SHP77 treated with DMSO at 0.1 percent for 48 hours (cell line): ENCODE results near the gene ACOXL.
A peak's percentile ranks its signal among the peaks of the same experiment; 100 is the strongest.

Experiments
- DNase-seq: peaks from one replicate; lab custom pipeline; 2025; lab: John Stamatoyannopoulos, UW

ACOXL gene

GRCh38 chr2:110875384-110875725 lies 143.0 kb downstream of the ACOXL start:
- DNase-seq, result no peak

- no peak for DNase-seq
Measured at GRCh38 chr2:110876167-110876999, 144.0 kb downstream of the ACOXL start.

GRCh38 chr2:110877031-110877827 lies 144.9 kb downstream of the ACOXL start:
- no peak for DNase-seq

GRCh38 chr2:110878150-110878549 lies 145.8 kb downstream of the ACOXL start:
- DNase-seq, result no peak

GRCh38 chr2:110881908-110882307 lies 149.5 kb downstream of the ACOXL start:
- DNase-seq, result no peak

GRCh38 chr2:110883406-110883805 lies 151.0 kb downstream of the ACOXL start:
- no peak for DNase-seq

- DNase-seq, result no peak
Measured at GRCh38 chr2:110885256-110885655, 152.9 kb downstream of the ACOXL start.

- DNase-seq, result no peak
Measured at GRCh38 chr2:110886826-110887573, 154.6 kb downstream of the ACOXL start.

GRCh38 chr2:110888411-110888810 lies 156.0 kb downstream of the ACOXL start:
- no peak for DNase-seq

- DNase-seq, result no peak
Measured at GRCh38 chr2:110891626-110892025, 159.3 kb downstream of the ACOXL start.

- no peak for DNase-seq
Measured at GRCh38 chr2:110896226-110896625, 163.9 kb downstream of the ACOXL start.

GRCh38 chr2:110897966-110898365 lies 165.6 kb downstream of the ACOXL start:
- DNase-seq, result no peak

GRCh38 chr2:110900191-110900590 lies 167.8 kb downstream of the ACOXL start:
- DNase-seq, result no peak

- DNase-seq, result peak; percentile 34
Measured at GRCh38 chr2:110903548-110903947, 171.2 kb downstream of the ACOXL start.

- DNase-seq, result no peak
Measured at GRCh38 chr2:110904116-110904778, 171.9 kb downstream of the ACOXL start.

GRCh38 chr2:110904779-110905148 lies 172.4 kb downstream of the ACOXL start:
- no peak for DNase-seq

GRCh38 chr2:110905217-110905616 lies 172.8 kb downstream of the ACOXL start:
- DNase-seq, result no peak

GRCh38 chr2:110906613-110907298 lies 174.4 kb downstream of the ACOXL start:
- no peak for DNase-seq

- DNase-seq, result no peak
Measured at GRCh38 chr2:110909501-110909900, 177.1 kb downstream of the ACOXL start.

- DNase-seq, result no peak
Measured at GRCh38 chr2:110910423-110910822, 178.1 kb downstream of the ACOXL start.

GRCh38 chr2:110919738-110920137 lies 187.4 kb downstream of the ACOXL start:
- no peak for DNase-seq

GRCh38 chr2:110925479-110925878 lies 193.1 kb downstream of the ACOXL start:
- no peak for DNase-seq
